ENCODE measurements around the gene CDH4. TPM values are rescaled to one million over a fixed set of nuclear protein-coding genes. Genes with fewer than 3 reads are reported as not detected.

The CDH4 gene
- total RNA-seq, 1 experiment from 2014 or later, result not detected

DNA sequence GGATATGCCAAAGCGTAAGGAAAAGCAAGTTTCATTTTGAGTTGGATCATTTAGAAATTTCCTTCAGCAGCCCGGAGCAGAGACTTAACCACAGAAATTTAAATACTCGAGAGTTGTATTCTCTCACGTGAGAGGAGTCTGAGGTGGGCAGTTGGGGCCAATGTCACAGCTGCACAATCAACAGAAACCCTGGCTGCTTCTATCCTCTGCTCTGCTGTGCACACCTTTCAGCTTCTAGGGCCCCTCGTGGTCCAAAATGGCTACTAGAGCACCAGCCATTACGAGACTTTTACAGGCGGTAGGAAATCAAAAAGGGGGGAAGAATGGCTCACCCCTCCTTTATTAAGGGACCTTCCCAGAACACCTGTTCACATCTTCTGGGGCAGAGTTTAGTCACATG, 659.8 kb downstream of the CDH4 start:
- CTCF ChIA-PET, result no interaction called here

GRCh38 chr20:61912665-61913422, 660.8 kb downstream of the CDH4 start:
- CTCF ChIA-PET, result no interaction called here

More for the DNA sequence above, 659.8 kb downstream of the CDH4 start:
- no TSS peak for BruUV-seq (replicated peaks)
- intact Hi-C loops (cut with micrococcal nuclease; ENCODE audit: unreplicated experiment), result no loop called here
- no peaks in the 10 kb centered on the region for H3K4me1 ChIP-seq (replicated peaks; ENCODE audit: insufficient read depth)
- H3K4me2 ChIP-seq, result no peak overlapping the region
- no peak overlapping the region for H3K27ac ChIP-seq
- H3K9me2 ChIP-seq (ENCODE audit: insufficient read depth), result no peaks in the 10 kb centered on the region
- no peaks in the 10 kb centered on the region for H3F3A ChIP-seq (ENCODE audit: insufficient read depth, low read depth)
- H3K79me2 ChIP-seq (ENCODE audit: low read depth), result no peaks in the 10 kb centered on the region
- peaks cover 100% of the 10 kb centered on the region for H3K27me3 ChIP-seq (ENCODE audit: insufficient read depth, low read depth)
- no peak overlapping the region for H3K4me3 ChIP-seq
- H2AFZ ChIP-seq, result no peak overlapping the region
- POLR2A ChIA-PET (ENCODE audit: unreplicated experiment), result no interaction called here
- TF ChIP-seq EZH2 (IDR thresholded peaks at IDR 0.05; ENCODE audit: low read depth), result no peak
- TF ChIP-seq, protein P1, sequence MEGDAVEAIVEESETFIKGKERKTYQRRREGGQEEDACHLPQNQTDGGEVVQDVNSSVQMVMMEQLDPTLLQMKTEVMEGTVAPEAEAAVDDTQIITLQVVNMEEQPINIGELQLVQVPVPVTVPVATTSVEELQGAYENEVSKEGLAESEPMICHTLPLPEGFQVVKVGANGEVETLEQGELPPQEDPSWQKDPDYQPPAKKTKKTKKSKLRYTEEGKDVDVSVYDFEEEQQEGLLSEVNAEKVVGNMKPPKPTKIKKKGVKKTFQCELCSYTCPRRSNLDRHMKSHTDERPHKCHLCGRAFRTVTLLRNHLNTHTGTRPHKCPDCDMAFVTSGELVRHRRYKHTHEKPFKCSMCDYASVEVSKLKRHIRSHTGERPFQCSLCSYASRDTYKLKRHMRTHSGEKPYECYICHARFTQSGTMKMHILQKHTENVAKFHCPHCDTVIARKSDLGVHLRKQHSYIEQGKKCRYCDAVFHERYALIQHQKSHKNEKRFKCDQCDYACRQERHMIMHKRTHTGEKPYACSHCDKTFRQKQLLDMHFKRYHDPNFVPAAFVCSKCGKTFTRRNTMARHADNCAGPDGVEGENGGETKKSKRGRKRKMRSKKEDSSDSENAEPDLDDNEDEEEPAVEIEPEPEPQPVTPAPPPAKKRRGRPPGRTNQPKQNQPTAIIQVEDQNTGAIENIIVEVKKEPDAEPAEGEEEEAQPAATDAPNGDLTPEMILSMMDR (conservative IDR thresholded peaks at IDR 0.05), result no peak
- H3K36me3 ChIP-seq (ENCODE audit: low read depth), result no peaks in the 10 kb centered on the region
- DNase-seq, result no peak
- H3K9me3 ChIP-seq (ENCODE audit: insufficient read depth, low read depth), result no peaks in the 10 kb centered on the region
- H4K20me1 ChIP-seq (ENCODE audit: insufficient read depth), result no peaks in the 10 kb centered on the region

GRCh38 chr20:61913423-61914225, 661.6 kb downstream of the CDH4 start:
- Histone ChIP-seq H3K4me2 (no peak overlapping the region), H3K9me2 (ENCODE audit: insufficient read depth) (no peaks in the 10 kb centered on the region), H3K36me3 (ENCODE audit: low read depth) (no peaks in the 10 kb centered on the region), H3F3A (ENCODE audit: insufficient read depth, low read depth) (no peaks in the 10 kb centered on the region), H3K9me3 (ENCODE audit: insufficient read depth, low read depth) (no peaks in the 10 kb centered on the region), H3K79me2 (ENCODE audit: low read depth) (no peaks in the 10 kb centered on the region), H3K4me1 (replicated peaks; ENCODE audit: insufficient read depth) (no peaks in the 10 kb centered on the region), H3K27me3 (ENCODE audit: insufficient read depth, low read depth) (peaks cover 99% of the 10 kb centered on the region), H2AFZ (no peak overlapping the region), H4K20me1 (ENCODE audit: insufficient read depth) (no peaks in the 10 kb centered on the region), H3K4me3 (no peak overlapping the region), H3K27ac (no peak overlapping the region)
- intact Hi-C loops (cut with micrococcal nuclease; ENCODE audit: unreplicated experiment), result no loop called here
- DNase-seq, result no peak
- TF ChIP-seq, protein P1 (conservative IDR thresholded peaks at IDR 0.05), result no peak
- no peak for TF ChIP-seq EZH2 (IDR thresholded peaks at IDR 0.05; ENCODE audit: low read depth)
- POLR2A ChIA-PET (ENCODE audit: unreplicated experiment), result no interaction called here
- CTCF ChIA-PET, result no interaction called here
- no TSS peak for BruUV-seq (replicated peaks)

More at GRCh38 chr20:61912665-61913422, 660.8 kb downstream of the CDH4 start:
- H3K79me2 ChIP-seq (ENCODE audit: low read depth), result no peaks in the 10 kb centered on the region
- no peaks in the 10 kb centered on the region for H3F3A ChIP-seq (ENCODE audit: insufficient read depth, low read depth)
- H3K36me3 ChIP-seq (ENCODE audit: low read depth), result no peaks in the 10 kb centered on the region
- H2AFZ ChIP-seq, result no peak overlapping the region
- H3K9me2 ChIP-seq (ENCODE audit: insufficient read depth), result no peaks in the 10 kb centered on the region
- no peaks in the 10 kb centered on the region for H3K4me1 ChIP-seq (replicated peaks; ENCODE audit: insufficient read depth)
- POLR2A ChIA-PET (ENCODE audit: unreplicated experiment), result no interaction called here
- no peak for TF ChIP-seq EZH2 (IDR thresholded peaks at IDR 0.05; ENCODE audit: low read depth)
- TF ChIP-seq, protein P1 (conservative IDR thresholded peaks at IDR 0.05), result no peak
- peaks cover 100% of the 10 kb centered on the region for H3K27me3 ChIP-seq (ENCODE audit: insufficient read depth, low read depth)
- H3K4me2 ChIP-seq, result no peak overlapping the region
- H3K4me3 ChIP-seq, result no peak overlapping the region
- intact Hi-C loops (cut with micrococcal nuclease; ENCODE audit: unreplicated experiment), result no loop called here
- H3K27ac ChIP-seq, result no peak overlapping the region
- no peak for DNase-seq
- no peaks in the 10 kb centered on the region for H4K20me1 ChIP-seq (ENCODE audit: insufficient read depth)
- no TSS peak for BruUV-seq (replicated peaks)
- H3K9me3 ChIP-seq (ENCODE audit: insufficient read depth, low read depth), result no peaks in the 10 kb centered on the region
